Activated CD4-positive, alpha-beta T cell treated with anti-CD3 and anti-CD28 coated beads, Interleukin-2, amount 50 U/mL, for 4 hours (primary cell): ENCODE results near the gene GATAD2B.

Experiments
- DNase-seq, 2 experiments: peaks; one replicate each; pipeline ENCODE4 v3.0.0-alpha.2; 2020

Gene GATAD2B

DNA sequence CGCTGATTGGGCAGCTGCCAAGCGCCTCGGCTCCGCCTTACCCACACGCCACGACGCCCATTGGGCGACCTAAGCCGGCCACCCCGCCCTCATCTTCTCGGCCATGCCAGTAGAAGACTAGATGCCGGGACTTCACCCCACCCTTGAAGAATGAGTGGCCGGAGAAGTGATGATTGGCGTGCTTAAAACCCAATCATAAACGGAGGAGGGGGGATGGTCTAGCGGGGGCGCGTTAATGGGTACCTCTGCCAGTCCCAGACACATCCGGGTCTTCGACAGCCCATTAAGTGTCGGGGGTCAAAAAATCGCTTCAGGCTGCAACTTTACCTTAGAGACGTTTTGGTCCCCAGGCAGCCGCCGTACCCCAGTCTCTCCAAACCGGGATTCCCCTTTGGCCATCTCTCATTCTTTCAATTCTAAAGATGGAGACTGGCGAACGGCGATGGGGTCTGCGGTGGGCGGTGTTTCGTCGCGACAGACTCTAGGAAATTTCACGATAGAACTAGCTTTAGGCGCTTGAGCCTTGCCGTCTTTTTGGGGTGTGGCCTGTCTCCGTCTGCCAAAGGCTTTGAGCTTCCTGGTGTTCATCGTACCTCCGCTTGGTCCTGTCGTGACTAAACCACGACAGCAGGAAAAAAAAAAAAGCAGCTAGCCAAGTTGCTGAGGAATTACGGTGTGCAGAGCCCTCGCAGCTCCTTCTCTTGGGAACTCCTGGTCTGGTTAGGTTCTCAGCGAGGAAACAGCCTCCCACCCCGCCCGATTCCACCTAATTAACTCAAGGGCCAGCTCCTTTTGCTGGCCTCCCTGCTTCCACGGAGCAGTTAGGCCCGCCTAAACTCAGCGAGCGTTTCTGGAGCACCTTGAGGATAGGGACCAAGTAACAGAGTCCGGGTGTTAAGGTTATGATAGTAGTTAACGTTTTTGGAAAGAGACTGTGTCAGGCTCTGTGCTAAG is at the start of gene GATAD2B:
Gene GATAD2B (minus strand): TSS at position 1 of the 954 bp plus-strand sequence. CDS start 94,625 bp downstream, outside the sequence.
- peak; percentile 98 for DNase-seq

DNA sequence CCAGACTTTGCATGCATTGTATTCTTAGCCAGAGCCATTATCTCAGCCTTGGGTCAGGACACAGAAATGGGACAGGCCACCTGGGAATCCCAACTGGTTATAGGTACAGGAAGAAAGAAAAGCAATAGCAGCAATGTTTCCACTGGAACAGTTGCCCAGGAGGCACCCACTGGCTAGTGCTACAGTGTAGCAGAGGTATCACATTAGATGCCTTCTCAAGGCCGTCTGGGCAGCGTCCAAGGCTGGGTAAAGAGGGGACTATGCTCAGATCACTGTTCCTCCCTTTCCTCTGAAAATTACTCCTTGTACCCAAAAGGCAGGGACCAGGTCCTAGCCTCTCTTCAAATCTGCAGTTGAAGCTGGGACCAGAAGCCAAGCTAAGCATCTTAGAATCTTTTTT is 47.6 kb upstream of the GATAD2B start:
- DNase-seq, result no peak

GRCh38 chr1:153968972-153969371 is 46.2 kb upstream of the GATAD2B start:
- no peak for DNase-seq

- no peak for DNase-seq
Measured at GRCh38 chr1:153968408-153968807, 45.6 kb upstream of the GATAD2B start.

GRCh38 chr1:153968000-153968363 is 45.2 kb upstream of the GATAD2B start:
- no peak for DNase-seq

DNA sequence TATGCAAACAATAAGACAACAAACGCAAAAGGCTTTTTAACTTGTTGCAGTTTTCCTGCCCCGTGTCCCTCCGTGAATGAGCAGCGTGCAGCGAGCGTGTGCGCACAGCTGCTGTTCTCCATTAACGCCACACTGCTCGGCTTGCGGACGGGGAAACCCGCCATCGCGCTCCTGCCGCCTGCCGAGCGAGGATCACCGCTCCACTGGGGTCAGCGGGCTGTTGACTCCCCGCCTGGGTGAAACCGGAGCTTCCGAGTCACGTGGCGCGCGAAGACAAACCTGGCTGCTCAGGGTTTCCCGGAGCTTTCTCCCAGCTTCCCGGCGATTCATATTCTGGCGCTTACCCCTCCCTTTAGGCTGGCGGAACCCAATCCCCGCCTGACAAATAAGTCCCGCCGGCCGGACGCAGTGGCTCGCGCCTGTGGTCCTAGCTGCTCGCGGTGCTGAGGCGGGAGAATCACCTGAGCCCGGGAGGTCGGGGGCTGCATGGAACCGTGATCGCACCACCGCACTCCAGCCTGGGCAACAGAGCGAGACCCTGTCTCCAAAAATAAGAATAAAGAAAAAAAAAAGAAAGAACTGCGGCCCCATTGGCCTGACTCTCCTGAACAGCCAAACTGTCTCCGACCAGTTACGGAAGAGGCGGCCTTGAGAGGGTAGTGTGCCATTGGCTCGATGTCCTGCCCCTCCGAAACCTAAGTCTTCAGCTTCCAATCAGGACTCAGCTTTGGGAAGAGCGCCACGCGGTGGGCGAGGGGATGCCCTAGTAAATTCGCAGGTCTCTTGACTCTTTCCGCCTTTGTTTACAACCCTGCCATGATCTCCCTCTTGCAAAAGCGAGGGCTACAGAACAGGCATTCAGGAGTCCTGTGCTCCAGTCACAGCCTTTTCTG is 44.6 kb upstream of the GATAD2B start, which contains the start of gene CREB3L4:
Gene CREB3L4 (plus strand): TSS at position 796 of the 893 bp plus-strand sequence. CDS start 624 bp downstream, outside the sequence.
- DNase-seq, result peak; percentile 73 to 78

DNA sequence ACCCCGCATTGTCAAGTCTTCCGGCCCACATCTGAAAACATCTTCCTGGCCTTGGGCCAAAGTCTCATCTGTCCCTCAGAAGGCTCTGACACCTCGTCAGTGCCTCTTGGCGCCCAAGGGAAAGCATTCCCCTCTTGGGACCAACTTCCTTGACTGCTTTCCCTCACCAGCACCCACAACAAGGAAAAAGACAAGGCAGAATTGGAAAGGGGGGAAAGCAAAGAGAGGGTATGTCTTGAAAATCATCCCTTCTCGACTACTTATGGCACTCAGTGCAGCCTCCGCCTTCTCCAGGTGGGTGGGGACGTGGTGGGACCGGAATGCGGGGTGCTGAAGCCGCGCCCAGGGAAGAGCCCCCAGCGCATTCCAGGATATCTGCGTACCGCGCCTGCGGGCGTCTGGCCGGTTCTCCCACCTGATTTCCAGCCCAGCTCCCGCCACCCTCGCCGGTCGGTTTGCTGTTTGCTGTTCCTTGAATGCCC is 41.1 kb upstream of the GATAD2B start:
- DNase-seq, result no peak

DNA sequence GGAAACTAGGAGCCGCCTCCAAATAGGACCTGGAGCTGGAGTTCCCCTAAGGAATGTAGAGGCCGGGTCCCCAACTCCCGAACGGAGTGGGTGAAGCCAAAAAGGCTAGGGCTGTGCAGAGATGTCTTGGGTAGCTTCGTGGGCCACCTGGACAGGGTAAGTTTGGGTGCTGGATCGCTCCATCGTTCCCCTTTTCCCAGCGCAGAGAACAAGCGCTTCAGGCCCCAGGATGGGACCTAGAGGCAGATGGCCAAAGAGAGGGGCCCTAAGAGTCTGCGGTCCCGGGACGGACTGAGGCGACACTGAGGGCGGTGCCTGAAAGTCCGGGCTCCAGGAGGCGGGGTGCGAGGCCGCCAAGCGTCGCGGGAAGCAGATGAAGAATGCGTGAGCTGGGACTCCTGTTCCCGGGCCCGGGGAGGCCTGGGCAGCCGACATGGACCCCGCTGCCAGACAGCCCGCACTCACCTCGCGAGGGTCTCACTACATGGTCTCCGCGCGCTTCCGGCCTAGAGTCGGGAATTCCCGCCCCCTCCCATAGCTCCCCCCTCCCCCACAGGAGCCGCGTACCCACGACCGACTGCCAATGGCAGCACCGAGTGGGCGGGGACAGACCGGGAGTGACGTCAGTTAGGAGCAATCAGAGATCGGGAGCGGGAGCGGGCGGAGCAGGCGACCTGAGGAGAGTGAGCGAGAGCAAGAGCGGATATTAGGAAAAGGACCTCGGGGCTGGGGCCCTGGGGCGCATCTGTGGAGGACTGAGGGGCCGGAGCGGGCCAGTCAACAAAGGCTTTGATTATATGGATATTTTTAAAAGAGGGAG is 40.5 kb upstream of the GATAD2B start, which contains the start of gene SLC39A1:
Gene SLC39A1 (minus strand): TSS at position 508 of the 820 bp plus-strand sequence. CDS start 822 bp downstream, outside the sequence.
- peak; percentile 91 to 94 for DNase-seq

DNA sequence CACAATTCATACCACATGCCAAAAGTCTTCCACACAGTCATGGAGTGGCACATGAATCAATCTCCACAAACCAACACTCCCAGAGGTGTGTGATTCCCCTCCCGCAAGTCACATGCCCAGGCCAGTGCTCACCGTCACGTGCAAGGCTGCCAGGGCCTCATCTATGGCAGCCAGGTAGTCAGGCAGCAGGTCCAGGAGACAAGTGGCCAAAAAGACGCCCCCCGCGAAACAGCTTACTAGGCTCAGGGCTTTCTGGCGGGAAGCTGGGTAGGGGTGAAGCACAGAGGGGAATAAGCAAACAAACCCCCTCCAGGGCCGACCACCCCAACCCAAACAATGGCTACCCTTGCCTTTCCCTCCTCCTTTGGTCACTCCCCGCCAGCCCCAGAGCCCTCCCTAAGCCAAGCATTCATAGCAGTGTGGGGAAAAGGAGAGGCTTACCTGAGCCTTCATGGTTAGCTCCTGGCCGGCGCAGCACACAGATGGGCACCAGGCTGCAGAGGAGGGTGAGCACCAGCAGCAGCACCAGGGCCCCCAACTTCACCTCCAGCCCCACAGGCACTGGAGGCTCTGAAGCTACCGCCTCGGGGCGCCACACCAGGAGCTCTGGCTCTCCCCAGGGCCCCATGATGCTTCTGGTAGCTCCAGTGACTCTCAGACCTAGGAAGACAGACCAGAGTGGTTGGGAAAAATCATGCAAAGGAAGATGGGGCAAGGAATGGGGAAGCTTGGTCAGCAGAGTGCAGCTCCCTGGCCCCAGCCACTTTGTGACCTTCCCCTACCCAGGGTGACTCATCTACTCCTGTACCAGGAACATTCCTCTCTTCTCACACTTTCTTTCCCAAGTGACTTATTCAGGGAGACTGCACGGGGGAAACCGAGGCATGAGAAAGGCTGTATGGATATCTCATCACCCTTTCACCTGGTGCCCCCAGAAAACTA is 39.6 kb upstream of the GATAD2B start:
- no peak for DNase-seq

GRCh38 chr1:153961421-153961820 is 38.6 kb upstream of the GATAD2B start:
- no peak for DNase-seq

GRCh38 chr1:153960206-153960605 is 37.4 kb upstream of the GATAD2B start:
- no peak for DNase-seq

- no peak for DNase-seq
Measured at GRCh38 chr1:153959454-153959853, 36.7 kb upstream of the GATAD2B start.

GRCh38 chr1:153958961-153959260 is 36.1 kb upstream of the GATAD2B start:
- DNase-seq, result no peak

- DNase-seq, result peak; percentile 97 to 98
Measured at GRCh38 chr1:153958111-153958960, 35.6 kb upstream of the GATAD2B start, which contains the start of gene CRTC2. Gene CRTC2, minus strand, starts transcription at chr1:153958612. Its CDS starts 115 bp downstream, at chr1:153958497.

- no peak for DNase-seq
Measured at GRCh38 chr1:153957744-153958110, 35.0 kb upstream of the GATAD2B start.

DNA sequence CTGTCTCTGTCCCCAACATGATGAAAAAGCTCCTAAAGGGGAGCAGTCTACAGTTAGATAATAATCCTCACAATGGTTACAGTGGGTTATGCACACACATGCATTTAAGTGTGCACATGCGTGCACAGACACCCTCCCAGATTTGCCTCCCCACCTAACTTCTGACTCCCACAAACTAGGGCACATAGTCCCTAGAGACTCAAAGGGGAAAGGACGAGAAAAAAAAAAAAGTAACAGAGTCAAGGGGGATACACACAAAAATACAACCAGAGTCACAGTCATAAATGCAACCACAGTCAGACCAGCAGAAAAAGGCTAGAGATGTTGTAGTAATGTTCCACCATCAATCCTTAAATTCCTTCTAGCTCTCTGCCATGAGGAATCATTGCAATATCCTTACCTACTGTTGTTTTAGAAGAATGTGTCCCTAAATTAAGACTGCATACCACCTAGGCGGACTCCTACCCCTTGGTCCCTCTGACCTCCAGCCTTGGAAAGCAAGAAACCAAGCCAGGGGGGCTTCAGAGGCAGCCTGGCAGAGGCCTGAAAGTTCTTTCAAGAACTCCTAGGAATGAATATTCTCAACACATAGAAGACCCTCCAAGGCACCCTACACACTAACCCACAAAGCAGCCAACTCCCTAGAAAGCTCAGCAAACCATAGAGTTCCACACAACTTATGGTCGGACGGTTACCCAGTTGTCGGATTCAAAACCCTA is 34.4 kb upstream of the GATAD2B start:
- no peak for DNase-seq

DNA sequence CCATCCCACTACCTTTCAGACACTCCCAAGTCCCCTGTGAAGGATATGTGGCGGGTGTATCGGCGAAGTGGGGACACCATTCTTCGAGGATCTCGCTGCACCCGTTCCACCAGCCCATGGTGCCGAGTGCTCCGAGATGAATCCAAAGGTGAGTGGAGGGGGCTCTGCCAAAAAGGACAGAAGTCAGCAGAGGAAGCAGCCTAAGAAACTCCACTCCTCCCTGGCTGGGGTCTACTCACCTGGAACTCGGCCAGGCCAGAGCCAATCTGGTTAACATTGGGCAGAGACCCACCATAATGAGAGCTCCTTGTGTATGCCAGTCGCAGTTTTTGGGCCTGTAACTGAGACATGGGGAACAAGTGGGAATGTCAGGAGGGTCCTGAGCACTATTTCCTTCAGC is 32.1 kb upstream of the GATAD2B start:
- no peak for DNase-seq

DNA sequence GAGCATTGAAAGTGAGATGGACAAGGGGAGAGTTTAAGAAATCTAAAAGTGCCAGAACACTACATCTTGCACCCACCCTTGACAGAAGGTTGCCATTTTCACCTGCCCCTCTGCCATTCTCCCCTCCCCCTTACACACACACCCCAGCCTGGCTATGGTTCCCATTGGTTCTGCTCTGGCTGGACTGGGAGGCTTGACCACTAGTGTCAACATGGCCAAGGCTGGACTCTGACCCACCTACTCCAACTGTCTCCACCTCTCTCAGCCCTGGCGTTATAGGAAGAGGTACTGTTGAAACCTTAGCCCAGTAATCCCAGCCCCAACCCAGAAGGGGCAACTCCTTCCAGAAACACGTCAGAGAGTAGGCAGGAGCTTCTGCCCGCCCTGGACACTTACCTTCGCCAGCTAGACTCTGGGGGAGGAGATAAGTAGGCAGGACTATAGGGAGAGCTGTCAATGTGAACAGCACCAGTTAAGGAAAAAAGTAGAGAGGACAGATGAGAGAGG is 31.1 kb upstream of the GATAD2B start:
- DNase-seq, result no peak

DNA sequence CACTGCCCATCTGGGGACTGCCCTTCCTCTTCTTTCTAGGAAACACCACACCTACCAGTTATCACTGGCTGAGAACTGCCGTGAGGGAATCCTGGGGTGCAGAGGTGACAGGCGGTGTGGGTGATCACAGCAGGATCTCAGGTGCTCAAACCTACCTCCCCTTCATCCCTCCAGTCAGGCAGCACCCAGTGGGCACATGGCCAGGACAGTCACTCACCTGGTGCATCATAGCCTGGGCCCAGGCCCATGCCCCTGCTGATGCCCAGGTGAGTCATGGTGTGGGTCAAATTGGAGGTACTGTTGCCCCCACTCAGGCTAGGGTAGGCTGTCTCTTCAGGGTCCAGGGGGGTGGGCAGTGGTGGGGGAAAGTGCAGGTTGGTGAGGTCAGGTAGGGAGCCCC is 29.0 kb upstream of the GATAD2B start:
- no peak for DNase-seq
